Testis (tissue), 3 donors: ENCODE results near the gene NOL6. TPM values are rescaled to one million over a fixed set of nuclear protein-coding genes. Genes with fewer than 3 reads are reported as not detected.

ENCODE experiments used
- DNase-seq: peaks from one replicate; pipeline ENCODE4 v3.0.0-alpha.2; 2019
- H3K27ac ChIP-seq, 2 donors: fragments of 200-600 bp; sonication (generic); one replicate each; pipeline ENCODE4 v1.5.1; 2019
- H3K27me3 ChIP-seq: fragments of 200-600 bp; sonication (generic); one replicate; pipeline ENCODE4 v1.5.1; 2019
- H3K36me3 ChIP-seq: fragments of 200-600 bp; sonication (generic); one replicate; pipeline ENCODE4 v1.5.1; 2017; ENCODE audit warnings: low read depth; ENCODE audit errors: missing control alignments
- H3K4me1 ChIP-seq: fragments of 200-600 bp; sonication (generic); one replicate; pipeline ENCODE4 v1.5.1; 2019
- H3K4me3 ChIP-seq, 2 donors: fragments of 200-600 bp; sonication (generic); one replicate each; pipeline ENCODE4 v1.5.1; 2017 to 2019
- H3K9me3 ChIP-seq: fragments of 200-600 bp; sonication (generic); one replicate; pipeline ENCODE4 v1.5.1; 2017
- CTCF ChIP-seq, 3 experiments: fragments of 450-650 bp in 2 of 3; fragments of 200-600 bp in 1 of 3; sonication (generic) in 1 of 3; IDR thresholded peaks; one replicate each; pipeline ENCODE4 v1.5.1; 2016 to 2019; ENCODE audit warnings: antibody characterized with exemption in 3 of 3, mild to moderate bottlenecking in 2 of 3, moderate library complexity in 1 of 3
- POLR2A ChIP-seq: fragments of 450-650 bp; IDR thresholded peaks from one replicate; pipeline ENCODE4 v1.6.1; 2017; ENCODE audit warnings: antibody characterized with exemption, mild to moderate bottlenecking, moderate library complexity
- WGBS, 2 donors: methylation state at CpG; one replicate each; pipeline ENCODE4 v1.1.5; 2018; 5-methylcytosine and 5-hydroxymethylcytosine counted together
- intact Hi-C: fragments of 100-400 bp; cut with DNase I; formaldehyde crosslinking; loops from one replicate; pipeline ENCODE4 v1.15.1; 2023; ENCODE audit warnings: low total_unique reads
- polyA plus RNA-seq: library from polyadenylated mRNA; stranded (reverse); fragments of 350-450 nt; fragmentation: Illumina TruSeq; extraction: RNeasy Lipid Tissue Mini Kit (QIAGEN cat#74804); gene quantifications from one replicate; pipeline ENCODE4 v1.2.3, GENCODE V29; 2014; ENCODE audit warnings: low read depth, low replicate concordance; ENCODE audit not compliant: insufficient read depth
- total RNA-seq, 2 donors: library from RNA; depleted of rRNA; stranded (reverse); fragments of >200 nt; gene quantifications; one replicate each; pipeline ENCODE4 v1.2.3, GENCODE V29; 2016

Gene NOL6
- total and polyA plus RNA-seq, 3 donors from 2014 or later: 40.4 to 51.6 (median 45.4) TPM

GRCh38 chr9:33468215-33468730 is 5.5 kb downstream of the NOL6 start:
- no peaks in the 10 kb centered on the region for H3K27me3 ChIP-seq
- no peaks in the 10 kb centered on the region for H3K9me3 ChIP-seq
- intact Hi-C loops: no loop called here
- H3K36me3 ChIP-seq: no peaks in the 10 kb centered on the region
- 86 to 89% methylated on average over 4 of the region's 4 CpGs for WGBS, 2 donors
- no peak overlapping the region for H3K4me3 ChIP-seq
- peaks cover 13% of the 10 kb centered on the region for H3K4me1 ChIP-seq
- no peak overlapping the region for H3K27ac ChIP-seq
- DNase-seq: no peak
- TF ChIP-seq CTCF (IDR thresholded peaks at IDR 0.05) (no peak), POLR2A (no peak)

- intact Hi-C loops: no loop called here
- DNase-seq: no peak
- WGBS, 2 donors: 72% methylated on average over 7 of the region's 7 CpGs; no CpG with 5 or more reads in 1 of the 2 donors
Measured at GRCh38 chr9:33467526-33467925, 6.2 kb downstream of the NOL6 start.

GRCh38 chr9:33466565-33467495 is 6.9 kb downstream of the NOL6 start:
- Histone ChIP-seq H3K4me1 (no peaks in the 10 kb centered on the region), H3K27me3 (no peaks in the 10 kb centered on the region), H3K4me3 (no peak overlapping the region), H3K27ac (no peak overlapping the region), H3K9me3 (no peaks in the 10 kb centered on the region), H3K36me3 (no peaks in the 10 kb centered on the region)
- intact Hi-C loops: no loop called here
- DNase-seq: peak; percentile 72
- no peak for TF ChIP-seq POLR2A
- peak; percentile 88 to 96 (median 90) for TF ChIP-seq CTCF (IDR thresholded peaks at IDR 0.05)
- 73 to 77% methylated on average over 17 to 24 of the region's 24 CpGs for WGBS, 2 donors

More at GRCh38 chr9:33467526-33467925, 6.2 kb downstream of the NOL6 start:
- no peaks in the 10 kb centered on the region for H3K27me3 ChIP-seq
- H3K27ac ChIP-seq: no peak overlapping the region
- H3K9me3 ChIP-seq: no peaks in the 10 kb centered on the region
- TF ChIP-seq CTCF (IDR thresholded peaks at IDR 0.05) (no peak), POLR2A (no peak)
- no peaks in the 10 kb centered on the region for H3K36me3 ChIP-seq
- H3K4me3 ChIP-seq: no peak overlapping the region
- peaks cover 6% of the 10 kb centered on the region for H3K4me1 ChIP-seq

GRCh38 chr9:33465596-33466564 is 7.8 kb downstream of the NOL6 start:
- no peak overlapping the region for H3K4me3 ChIP-seq
- no peaks in the 10 kb centered on the region for H3K36me3 ChIP-seq
- DNase-seq: no peak
- TF ChIP-seq POLR2A (no peak), CTCF (IDR thresholded peaks at IDR 0.05) (no peak)
- intact Hi-C loops: no loop called here
- H3K4me1 ChIP-seq: no peaks in the 10 kb centered on the region
- H3K9me3 ChIP-seq: no peaks in the 10 kb centered on the region
- no peak overlapping the region for H3K27ac ChIP-seq
- H3K27me3 ChIP-seq: no peaks in the 10 kb centered on the region
- WGBS, 2 donors: 91 to 94% methylated on average over 10 to 27 of the region's 27 CpGs
